Hepatocyte (in vitro differentiated cells): Measurements from ENCODE around the gene DEF6.

ENCODE experiments used
- CTCF ChIP-seq: fragments of 200-600 bp; sonication (generic); IDR thresholded peaks from 2 replicates; pipeline ENCODE4 v1.5.1; 2016; ENCODE audit warnings: antibody characterized with exemption, mild to moderate bottlenecking; ENCODE audit not compliant: poor library complexity
- EZH2 ChIP-seq: fragments of 200-600 bp; sonication (generic); IDR thresholded peaks from 2 replicates; pipeline ENCODE4 v1.6.1; 2016; ENCODE audit warnings: antibody characterized with exemption, mild to moderate bottlenecking, borderline replicate concordance
- EZH2phosphoT487 ChIP-seq: fragments of 200-600 bp; sonication (generic); IDR thresholded peaks from one replicate; pipeline ENCODE4 v1.6.1; 2018; ENCODE audit warnings: antibody characterized with exemption, mild to moderate bottlenecking, low read depth, moderate library complexity; ENCODE audit not compliant: unreplicated experiment, severe bottlenecking

GRCh38 chr6:35302604-35303241 lies 5.1 kb downstream of the DEF6 start:
- no peak for TF ChIP-seq CTCF
- no peak for TF ChIP-seq EZH2
- no peak for TF ChIP-seq EZH2phosphoT487
